Activated T-cell treated with anti-CD3 and anti-CD28 coated beads, Interleukin-2, amount 50 U/mL, for 24 hours (primary cell): Measurements from ENCODE around the gene SLC8A2.

Experiments used
- DNase-seq: peaks from one replicate; pipeline ENCODE4 v3.0.0-alpha.2; 2020
- H3K27ac Mint-ChIP-seq: 2 replicates; pipeline ENCODE4 v1.8.0; 2020; ENCODE audit warnings: mild to moderate bottlenecking, mixed read lengths
- H3K27me3 Mint-ChIP-seq: 2 replicates; pipeline ENCODE4 v1.8.0; 2020; ENCODE audit warnings: mixed read lengths
- H3K36me3 Mint-ChIP-seq: 2 replicates; pipeline ENCODE4 v1.8.0; 2020; ENCODE audit warnings: low read depth, mixed read lengths
- H3K4me1 Mint-ChIP-seq: 2 replicates; pipeline ENCODE4 v1.8.0; 2020; ENCODE audit warnings: low read depth, mixed read lengths
- H3K4me3 Mint-ChIP-seq: 2 replicates; pipeline ENCODE4 v1.8.0; 2020; ENCODE audit warnings: mild to moderate bottlenecking, moderate library complexity, mixed read lengths
- H3K9me3 Mint-ChIP-seq: 2 replicates; pipeline ENCODE4 v1.8.0; 2020; ENCODE audit warnings: mixed read lengths

The SLC8A2 gene

GRCh38 chr19:47495478-47496372 lies 24.0 kb upstream of the SLC8A2 start:
- Mint-ChIP-seq H3K4me3 (no peak overlapping the region), H3K4me1 (peaks cover 4% of the 10 kb centered on the region), H3K9me3 (no peaks in the 10 kb centered on the region), H3K36me3 (peaks cover 73% of the 10 kb centered on the region), H3K27me3 (no peaks in the 10 kb centered on the region), H3K27ac (peak overlapping the region; percentile 41)
- no peak for DNase-seq

- no peaks in the 10 kb centered on the region for H3K9me3 Mint-ChIP-seq
- H3K4me3 Mint-ChIP-seq: no peak overlapping the region
- H3K27ac Mint-ChIP-seq: no peak overlapping the region
- H3K36me3 Mint-ChIP-seq: peaks cover 72% of the 10 kb centered on the region
- H3K4me1 Mint-ChIP-seq: peaks cover 7% of the 10 kb centered on the region
- no peak for DNase-seq
- H3K27me3 Mint-ChIP-seq: no peaks in the 10 kb centered on the region
Observed at GRCh38 chr19:47494729-47495128, 23.0 kb upstream of the SLC8A2 start.

GRCh38 chr19:47494211-47494547 lies 22.5 kb upstream of the SLC8A2 start:
- Mint-ChIP-seq H3K4me3 (no peak overlapping the region), H3K36me3 (peaks cover 72% of the 10 kb centered on the region), H3K27ac (no peak overlapping the region), H3K27me3 (no peaks in the 10 kb centered on the region), H3K4me1 (peaks cover 7% of the 10 kb centered on the region), H3K9me3 (no peaks in the 10 kb centered on the region)
- no peak for DNase-seq

- Mint-ChIP-seq H3K27ac (peak overlapping the region; percentile 55), H3K4me3 (no peak overlapping the region), H3K27me3 (no peaks in the 10 kb centered on the region), H3K4me1 (peaks cover 7% of the 10 kb centered on the region), H3K9me3 (no peaks in the 10 kb centered on the region), H3K36me3 (peaks cover 69% of the 10 kb centered on the region)
- no peak for DNase-seq
Observed at GRCh38 chr19:47493378-47494210, 21.9 kb upstream of the SLC8A2 start.

- Mint-ChIP-seq H3K27ac (peak overlapping the region; percentile 12), H3K4me3 (no peak overlapping the region), H3K9me3 (no peaks in the 10 kb centered on the region), H3K27me3 (no peaks in the 10 kb centered on the region), H3K36me3 (peaks cover 76% of the 10 kb centered on the region), H3K4me1 (peaks cover 7% of the 10 kb centered on the region)
- no peak for DNase-seq
Observed at GRCh38 chr19:47492571-47493377, 21.1 kb upstream of the SLC8A2 start.

- Mint-ChIP-seq H3K4me1 (peaks cover 11% of the 10 kb centered on the region), H3K4me3 (no peak overlapping the region), H3K27me3 (no peaks in the 10 kb centered on the region), H3K9me3 (no peaks in the 10 kb centered on the region), H3K36me3 (peaks cover 75% of the 10 kb centered on the region), H3K27ac (no peak overlapping the region)
- no peak for DNase-seq
Observed at GRCh38 chr19:47492137-47492533, 20.4 kb upstream of the SLC8A2 start.

- no peak for DNase-seq
- Mint-ChIP-seq H3K4me3 (no peak overlapping the region), H3K27ac (no peak overlapping the region), H3K9me3 (no peaks in the 10 kb centered on the region), H3K4me1 (peaks cover 16% of the 10 kb centered on the region), H3K36me3 (peaks cover 75% of the 10 kb centered on the region), H3K27me3 (no peaks in the 10 kb centered on the region)
Observed at GRCh38 chr19:47491358-47492136, 19.9 kb upstream of the SLC8A2 start.

- no peak overlapping the region for H3K27ac Mint-ChIP-seq
- H3K36me3 Mint-ChIP-seq: peaks cover 73% of the 10 kb centered on the region
- DNase-seq: no peak
- H3K27me3 Mint-ChIP-seq: no peaks in the 10 kb centered on the region
- H3K9me3 Mint-ChIP-seq: no peaks in the 10 kb centered on the region
- no peak overlapping the region for H3K4me3 Mint-ChIP-seq
- peaks cover 21% of the 10 kb centered on the region for H3K4me1 Mint-ChIP-seq
Observed at GRCh38 chr19:47490847-47491246, 19.2 kb upstream of the SLC8A2 start.

GRCh38 chr19:47490031-47490430 lies 18.3 kb upstream of the SLC8A2 start:
- Mint-ChIP-seq H3K36me3 (peaks cover 74% of the 10 kb centered on the region), H3K4me1 (peaks cover 27% of the 10 kb centered on the region), H3K9me3 (no peaks in the 10 kb centered on the region), H3K27ac (no peak overlapping the region), H3K4me3 (no peak overlapping the region), H3K27me3 (no peaks in the 10 kb centered on the region)
- no peak for DNase-seq

- H3K27ac Mint-ChIP-seq: peak overlapping the region; percentile 37
- no peaks in the 10 kb centered on the region for H3K9me3 Mint-ChIP-seq
- H3K36me3 Mint-ChIP-seq: peaks cover 81% of the 10 kb centered on the region
- H3K4me1 Mint-ChIP-seq: peaks cover 30% of the 10 kb centered on the region
- H3K27me3 Mint-ChIP-seq: no peaks in the 10 kb centered on the region
- no peak overlapping the region for H3K4me3 Mint-ChIP-seq
- DNase-seq: no peak
Observed at GRCh38 chr19:47489072-47489914, 17.6 kb upstream of the SLC8A2 start.

- Mint-ChIP-seq H3K27ac (peak overlapping the region; percentile 60), H3K9me3 (no peaks in the 10 kb centered on the region), H3K27me3 (no peaks in the 10 kb centered on the region), H3K36me3 (peaks cover 76% of the 10 kb centered on the region), H3K4me3 (no peak overlapping the region), H3K4me1 (peaks cover 37% of the 10 kb centered on the region)
- no peak for DNase-seq
Observed at GRCh38 chr19:47487551-47488515, 16.1 kb upstream of the SLC8A2 start.

- Mint-ChIP-seq H3K27me3 (no peaks in the 10 kb centered on the region), H3K27ac (peak overlapping the region; percentile 60), H3K4me1 (peaks cover 37% of the 10 kb centered on the region), H3K36me3 (peaks cover 72% of the 10 kb centered on the region), H3K9me3 (no peaks in the 10 kb centered on the region), H3K4me3 (no peak overlapping the region)
- no peak for DNase-seq
Observed at GRCh38 chr19:47486900-47487299, 15.2 kb upstream of the SLC8A2 start.
